ENCODE data around the gene CPEB3. TPM values are rescaled to one million over a fixed set of nuclear protein-coding genes. Genes with fewer than 3 reads are reported as not detected.

CPEB3 gene
- total and polyA plus RNA-seq, 9 of the 15 experiments (the other 6 are each of a cell fraction or from before 2014, with no cell fraction given): 0.15 to 1.2 (median 0.51) TPM

- TF ChIP-seq ZNF695 (CRISPR knock-in tag; IDR thresholded peaks at IDR 0.05) (no peak), RAD21 (CRISPR knock-in tag; conservative IDR thresholded peaks at IDR 0.05 in 1 of 2, IDR thresholded peaks at IDR 0.05 in 1 of 2) (no peak), CBX1 (IDR thresholded peaks at IDR 0.05; ENCODE audit: low read depth) (no peak), SLC30A9 (CRISPR knock-in tag; IDR thresholded peaks at IDR 0.05) (no peak), ZNF609 (CRISPR knock-in tag; IDR thresholded peaks at IDR 0.05; ENCODE audit: borderline replicate concordance) (no peak), TOE1 (IDR thresholded peaks at IDR 0.05; ENCODE audit: borderline replicate concordance) (no peak), TOE1 (CRISPR knock-in tag; IDR thresholded peaks at IDR 0.05; ENCODE audit: borderline replicate concordance, low read depth) (no peak), RNF2 (IDR thresholded peaks at IDR 0.05) (no peak)
- peaks cover 0 to 4% of the 10 kb centered on the region in 2 experiments; a peak in 4 of 5 replicates for H3K4me1 ChIP-seq (replicated peaks in 1 of 2; ENCODE audit: control insufficient read depth in 2 of 2, insufficient read depth in 2 of 2, low read length in 2 of 2)
- ChIA-PET POLR2A (interaction anchor here (0.9 kb wide), 1 partner anchor 114 kb away, joined by 3 read pairs; no protein-coding TSS in a partner anchor), CTCF (ENCODE audit: low intra/inter-chr PET ratio) (no interaction called here)
- H3K9me1 ChIP-seq (ENCODE audit: control insufficient read depth, insufficient read depth, low read length): no peaks in the 10 kb centered on the region
- no peak overlapping the region for H3K4me2 ChIP-seq (ENCODE audit: insufficient read depth, low read length)
- DNase-seq (ENCODE audit: extremely low read depth in 1 of 4, low spot score in 3 of 4): no peak
- H3K27me3 ChIP-seq (ENCODE audit: control insufficient read depth in 2 of 2, insufficient read depth in 2 of 2, low read length in 2 of 2): no peaks in the 10 kb centered on the region
- H3K79me2 ChIP-seq (ENCODE audit: control insufficient read depth, insufficient read depth, low read length): no peaks in the 10 kb centered on the region
- H3K9me3 ChIP-seq (replicated peaks; ENCODE audit: control insufficient read depth, insufficient read depth, low read depth, low read length): no peaks in the 10 kb centered on the region
- no peaks in the 10 kb centered on the region for H4K20me1 ChIP-seq (replicated peaks; ENCODE audit: control insufficient read depth, insufficient read depth, low read length)
- no peak overlapping the region for H3K4me3 ChIP-seq
- in situ Hi-C loops (cut with MboI): no loop called here
- WGBS (ENCODE audit: insufficient coverage, low coverage, missing lambda C conversion rate): 53% methylated on average over 2 of the region's 3 CpGs
- intact Hi-C loops (cut with micrococcal nuclease): no loop called here
- no TSS peak for BruUV-seq (replicated peaks)
- no peak for ATAC-seq
- H3K9ac ChIP-seq (ENCODE audit: insufficient read depth in 1 of 2, low read depth in 2 of 2, low read length in 2 of 2): no peak overlapping the region
- H3K27ac ChIP-seq (ENCODE audit: extremely low read depth, low read depth, low read length): no peak overlapping the region
- no peak overlapping the region for H2AFZ ChIP-seq (ENCODE audit: low read depth, low read length)
- no peaks in the 10 kb centered on the region for H3K36me3 ChIP-seq (ENCODE audit: control insufficient read depth, insufficient read depth, low read length)
- FAIRE-seq: no peak
These were observed 46.1 kb downstream of the CPEB3 start for GRCh38 chr10:92244796-92245195.

All from K562 (cell line).